ENCODE results near the gene EPHB2. TPM values are rescaled to one million over a fixed set of nuclear protein-coding genes. Genes with fewer than 3 reads are reported as not detected.

The EPHB2 gene
- total RNA-seq, 4 donors from 2014 or later, result 0.08 to 3.4 (median 1.9) TPM

DNA sequence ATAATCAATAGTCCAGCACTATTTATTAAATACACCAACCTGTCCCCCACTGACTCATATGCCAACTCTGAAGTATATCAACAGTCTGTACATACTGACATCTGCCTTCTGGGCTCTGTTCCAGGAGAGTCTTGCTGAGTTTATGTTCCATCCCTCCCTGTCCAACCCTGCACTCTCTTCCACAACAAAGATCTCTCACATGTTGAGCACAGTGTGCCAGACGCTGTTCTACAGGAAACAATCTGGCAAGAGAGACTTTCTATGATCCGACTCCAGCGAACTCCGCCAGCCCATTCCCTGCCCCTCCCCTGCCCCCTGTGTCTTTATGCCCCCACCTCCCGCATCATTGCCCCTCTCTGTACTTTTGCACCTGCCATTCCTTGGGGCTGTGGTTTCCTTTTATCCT, 258.7 kb downstream of the EPHB2 start:
- Histone ChIP-seq H3K9me3 (peaks cover 0 to 8% (median 0%) of the 10 kb centered on the region in 3 donors), H3K27ac (no peak overlapping the region), H3K4me1 (peaks cover 0 to 13% (median 0%) of the 10 kb centered on the region in 3 donors), H3K36me3 (no peaks in the 10 kb centered on the region), H3K27me3 (peaks cover 0 to 91% (median 2%) of the 10 kb centered on the region in 4 donors), H3K4me3 (no peak overlapping the region)
- intact Hi-C loops (cut with DNase I), result no loop called here
- no peak for DNase-seq
- TF ChIP-seq POLR2A (IDR thresholded peaks at IDR 0.05), result no peak
- TF ChIP-seq, protein P1, sequence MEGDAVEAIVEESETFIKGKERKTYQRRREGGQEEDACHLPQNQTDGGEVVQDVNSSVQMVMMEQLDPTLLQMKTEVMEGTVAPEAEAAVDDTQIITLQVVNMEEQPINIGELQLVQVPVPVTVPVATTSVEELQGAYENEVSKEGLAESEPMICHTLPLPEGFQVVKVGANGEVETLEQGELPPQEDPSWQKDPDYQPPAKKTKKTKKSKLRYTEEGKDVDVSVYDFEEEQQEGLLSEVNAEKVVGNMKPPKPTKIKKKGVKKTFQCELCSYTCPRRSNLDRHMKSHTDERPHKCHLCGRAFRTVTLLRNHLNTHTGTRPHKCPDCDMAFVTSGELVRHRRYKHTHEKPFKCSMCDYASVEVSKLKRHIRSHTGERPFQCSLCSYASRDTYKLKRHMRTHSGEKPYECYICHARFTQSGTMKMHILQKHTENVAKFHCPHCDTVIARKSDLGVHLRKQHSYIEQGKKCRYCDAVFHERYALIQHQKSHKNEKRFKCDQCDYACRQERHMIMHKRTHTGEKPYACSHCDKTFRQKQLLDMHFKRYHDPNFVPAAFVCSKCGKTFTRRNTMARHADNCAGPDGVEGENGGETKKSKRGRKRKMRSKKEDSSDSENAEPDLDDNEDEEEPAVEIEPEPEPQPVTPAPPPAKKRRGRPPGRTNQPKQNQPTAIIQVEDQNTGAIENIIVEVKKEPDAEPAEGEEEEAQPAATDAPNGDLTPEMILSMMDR (IDR thresholded peaks at IDR 0.05), result no peak
- 0 to 6% methylated on average over 5 of the region's 5 CpGs for WGBS, 2 donors

GRCh38 chr1:22970096-22970495, 259.5 kb downstream of the EPHB2 start:
- intact Hi-C loops (cut with DNase I), result loop anchor here (10.0 kb wide), 2 partner anchors 115 to 215 kb away; no protein-coding TSS in a partner anchor
- DNase-seq, result no peak
- Histone ChIP-seq H3K9me3 (peaks cover 0 to 8% (median 0%) of the 10 kb centered on the region in 3 donors), H3K27ac (no peak overlapping the region), H3K36me3 (no peaks in the 10 kb centered on the region), H3K27me3 (peaks cover 0 to 87% (median 2%) of the 10 kb centered on the region in 4 donors), H3K4me3 (no peak overlapping the region), H3K4me1 (peaks cover 0 to 13% (median 0%) of the 10 kb centered on the region in 3 donors)
- no peak for TF ChIP-seq POLR2A (IDR thresholded peaks at IDR 0.05)
- TF ChIP-seq, protein P1 (IDR thresholded peaks at IDR 0.05), result no peak
- 80 to 94% methylated on average over 2 of the region's 2 CpGs for WGBS, 2 donors

Small RNA genes within 50 kb of the gene (small RNA-seq; reads per million reads assigned to genes)
- gene MIR4253, result 0 reads per million in 4 donors
- gene MIR4684, result 0 reads per million in 4 donors

Other genes with a start within 250 kb of the EPHB2 start
- under 1 TPM in 2 of 4 donors, not detected in 2; 0.19 to 0.44 TPM for gene EPHA8, start 147.3 kb upstream of the EPHB2 start, total RNA-seq
- gene C1QA, start 74.2 kb upstream of the EPHB2 start, total RNA-seq, result 100 to 1,000 TPM in 2 of 4 donors, 10 to 100 TPM in 2; 11.7 to 167 (median 68.4) TPM
- 100 to 1,000 TPM in 2 of 4 donors, 10 to 100 TPM in 1, 1 to 10 TPM in 1; 9.7 to 153 (median 74.8) TPM for gene C1QC, start 67.2 kb upstream of the EPHB2 start, total RNA-seq
- 100 to 1,000 TPM in 2 of 4 donors, 10 to 100 TPM in 1, 1 to 10 TPM in 1; 7.1 to 240 (median 110) TPM for gene C1QB, start 57.6 kb upstream of the EPHB2 start, total RNA-seq